Ascending aorta (tissue), 2 donors: ENCODE measurements around the gene ZEB2. TPM values are rescaled to one million over a fixed set of nuclear protein-coding genes. Genes with fewer than 3 reads are reported as not detected.

ENCODE experiments used
- DNase-seq, 2 donors: peaks; one replicate each; pipeline ENCODE4 v3.0.0-alpha.2; 2019; ENCODE audit warnings: low spot score in 2 of 2
- H3K27ac ChIP-seq, 2 donors: fragments of 200-600 bp; sonication (generic); one replicate each; pipeline ENCODE4 v1.5.1; 2016 to 2017; ENCODE audit warnings: mild to moderate bottlenecking in 1 of 2
- H3K27me3 ChIP-seq: fragments of 200-600 bp; sonication (generic); one replicate; pipeline ENCODE4 v1.5.1; 2017
- H3K36me3 ChIP-seq, 2 donors: fragments of 200-600 bp; sonication (generic); one replicate each; pipeline ENCODE4 v1.5.1; 2016
- H3K4me1 ChIP-seq, 2 donors: fragments of 200-600 bp; sonication (generic); one replicate each; pipeline ENCODE4 v1.5.1; 2016 to 2017; ENCODE audit warnings: mild to moderate bottlenecking in 1 of 2
- H3K4me3 ChIP-seq, 2 donors: fragments of 200-600 bp; sonication (generic); one replicate each; pipeline ENCODE4 v1.5.1; 2016 to 2017; ENCODE audit warnings: mild to moderate bottlenecking in 1 of 2
- H3K9me3 ChIP-seq, 2 donors: fragments of 200-600 bp; sonication (generic); one replicate each; pipeline ENCODE4 v1.5.1; 2016
- CTCF ChIP-seq, 3 experiments: fragments of 200-600 bp in 2 of 3; fragments of 450-650 bp in 1 of 3; sonication (generic) in 2 of 3; IDR thresholded peaks; one replicate each; pipeline ENCODE4 v1.5.1; 2016 to 2019; ENCODE audit warnings: antibody characterized with exemption in 3 of 3, mild to moderate bottlenecking in 1 of 3, moderate library complexity in 1 of 3
- intact Hi-C: fragments of 100-400 bp; cut with DNase I; formaldehyde crosslinking; loops from one replicate; pipeline ENCODE4 v1.15.1; 2023
- total RNA-seq: library from RNA; depleted of rRNA; stranded (reverse); fragments of >200 nt; gene quantifications from one replicate; pipeline ENCODE4 v1.1.0, GENCODE V29; 2016

The ZEB2 gene
- total RNA-seq, 1 donor from 2014 or later = 74.6 TPM

- Histone ChIP-seq H3K27me3 (no peaks in the 10 kb centered on the region), H3K4me1 (peaks cover 0 to 15% of the 10 kb centered on the region in 2 donors), H3K4me3 (peak overlapping the region; percentile 85 to 89), H3K27ac (peak overlapping the region; percentile 99 to 100), H3K36me3 (no peaks in the 10 kb centered on the region), H3K9me3 (no peaks in the 10 kb centered on the region)
- intact Hi-C loops = loop anchor here (5.0 kb wide), 2 partner anchors 128 to 492 kb away; no protein-coding TSS in a partner anchor
- DNase-seq = no peak
- no peak for TF ChIP-seq CTCF (IDR thresholded peaks at IDR 0.05)
Measured at GRCh38 chr2:144515099-144515695, 4.7 kb downstream of the ZEB2 start.

- Histone ChIP-seq H3K27ac (peak overlapping the region; percentile 99 to 100), H3K9me3 (no peaks in the 10 kb centered on the region), H3K4me3 (peak overlapping the region; percentile 85 to 89), H3K27me3 (no peaks in the 10 kb centered on the region), H3K36me3 (no peaks in the 10 kb centered on the region), H3K4me1 (peaks cover 0 to 18% of the 10 kb centered on the region in 2 donors)
- no peak for TF ChIP-seq CTCF (IDR thresholded peaks at IDR 0.05)
- intact Hi-C loops = loop anchor here (5.0 kb wide), 2 partner anchors 127 to 493 kb away; no protein-coding TSS in a partner anchor
- DNase-seq = no peak
Measured at GRCh38 chr2:144514616-144515091, 5.3 kb downstream of the ZEB2 start.

GRCh38 chr2:144513388-144514101 lies 6.4 kb downstream of the ZEB2 start:
- Histone ChIP-seq H3K27ac (peak overlapping the region; percentile 99 to 100), H3K36me3 (no peaks in the 10 kb centered on the region), H3K4me3 (peak overlapping the region; percentile 85 to 89), H3K9me3 (no peaks in the 10 kb centered on the region), H3K27me3 (no peaks in the 10 kb centered on the region), H3K4me1 (peaks cover 0 to 22% of the 10 kb centered on the region in 2 donors)
- intact Hi-C loops = no loop called here
- TF ChIP-seq CTCF (IDR thresholded peaks at IDR 0.05) = no peak
- no peak for DNase-seq

- Histone ChIP-seq H3K9me3 (no peaks in the 10 kb centered on the region), H3K27ac (peak overlapping the region; percentile 99 to 100), H3K27me3 (no peaks in the 10 kb centered on the region), H3K4me3 (peak overlapping the region; percentile 85 to 89), H3K4me1 (peaks cover 0 to 22% of the 10 kb centered on the region in 2 donors), H3K36me3 (no peaks in the 10 kb centered on the region)
- no peak for TF ChIP-seq CTCF (IDR thresholded peaks at IDR 0.05)
- no peak for DNase-seq
- intact Hi-C loops = no loop called here
Measured at GRCh38 chr2:144512891-144513351, 7.0 kb downstream of the ZEB2 start.

- Histone ChIP-seq H3K9me3 (no peaks in the 10 kb centered on the region), H3K4me1 (peaks cover 0 to 22% of the 10 kb centered on the region in 2 donors), H3K27me3 (no peaks in the 10 kb centered on the region), H3K27ac (peak overlapping the region; percentile 99 to 100), H3K36me3 (no peaks in the 10 kb centered on the region), H3K4me3 (peak overlapping the region; percentile 85 to 89)
- no peak for DNase-seq
- intact Hi-C loops = no loop called here
- no peak for TF ChIP-seq CTCF (IDR thresholded peaks at IDR 0.05)
Measured at GRCh38 chr2:144512470-144512869, 7.4 kb downstream of the ZEB2 start.
